CD4-positive, alpha-beta T cell treated with Interleukin-17A for 1 hour (primary cell): ENCODE results near the gene RNF121.
"Not testable (repeated sequence)": the region's sequence is repeated elsewhere in the genome, so short reads cannot be mapped to it uniquely, and the experiment has no call there.

Experiments
- DNase-seq: peaks from one replicate; pipeline ENCODE4 v3.0.0-alpha.2; 2020

RNF121 gene

GRCh38 chr11:71928737-71929443 is at the start of gene RNF121:
TSS of gene RNF121 (plus strand) at chr11:71929046. CDS start at chr11:71929062, 16 bp downstream.
- peak; percentile 97 for DNase-seq

- DNase-seq = not testable (repeated sequence)
Observed at GRCh38 chr11:71885806-71886205, 43.0 kb upstream of the RNF121 start.

GRCh38 chr11:71888335-71889010 is 40.4 kb upstream of the RNF121 start:
- DNase-seq = not testable (repeated sequence)

GRCh38 chr11:71889181-71889872 is 39.5 kb upstream of the RNF121 start:
- not testable (repeated sequence) for DNase-seq

GRCh38 chr11:71895961-71896360 is 32.9 kb upstream of the RNF121 start:
- DNase-seq = no peak

- DNase-seq = not testable (repeated sequence)
Observed at GRCh38 chr11:71901137-71901536, 27.7 kb upstream of the RNF121 start.

- DNase-seq = no peak
Observed at GRCh38 chr11:71908218-71908617, 20.6 kb upstream of the RNF121 start.

- DNase-seq = not testable (repeated sequence)
Observed at GRCh38 chr11:71910775-71911174, 18.1 kb upstream of the RNF121 start.

- not testable (repeated sequence) for DNase-seq
Observed at GRCh38 chr11:71911321-71911985, 17.4 kb upstream of the RNF121 start.

- DNase-seq = not testable (repeated sequence)
Observed at GRCh38 chr11:71911986-71912340, 16.9 kb upstream of the RNF121 start.

GRCh38 chr11:71913756-71914526 is 14.9 kb upstream of the RNF121 start:
- DNase-seq = no peak

- DNase-seq = no peak
Observed at GRCh38 chr11:71914617-71915189, 14.1 kb upstream of the RNF121 start.

GRCh38 chr11:71917646-71918140 is 11.2 kb upstream of the RNF121 start:
- no peak for DNase-seq

GRCh38 chr11:71927820-71928736 is 768 bp upstream of the RNF121 start, which contains the start of gene XNDC1N:
TSS of gene XNDC1N (minus strand) at chr11:71928594. CDS start at chr11:71923353, 5,241 bp downstream.
- peak; percentile 88 for DNase-seq

GRCh38 chr11:71929491-71929890 is 645 bp downstream of the RNF121 start:
- DNase-seq = no peak

GRCh38 chr11:71930556-71931244 is 1.9 kb downstream of the RNF121 start:
- DNase-seq = no peak

- no peak for DNase-seq
Observed at GRCh38 chr11:71931245-71931602, 2.4 kb downstream of the RNF121 start.

GRCh38 chr11:71933141-71933933 is 4.5 kb downstream of the RNF121 start:
- no peak for DNase-seq

- DNase-seq = peak; percentile 6
Observed at GRCh38 chr11:71934213-71934612, 5.4 kb downstream of the RNF121 start.
